Stimulated activated CD4-positive, alpha-beta T cell treated with anti-CD3 and anti-CD28 coated beads, TNF-alpha, amount 100 ng/mL, for 24 hours (primary cell): Measurements from ENCODE around the gene UFSP2.
"Not testable (repeated sequence)": the region's sequence is repeated elsewhere in the genome, so short reads cannot be mapped to it uniquely, and the experiment has no call there.

Experiments
- DNase-seq, 3 experiments: peaks; one replicate each; pipeline ENCODE4 v3.0.0-alpha.2; 2020; ENCODE audit warnings: low read depth in 3 of 3

The UFSP2 gene

GRCh38 chr4:185384061-185384460, 41.7 kb downstream of the UFSP2 start:
- no peak for DNase-seq

- DNase-seq = no peak
Measured at GRCh38 chr4:185383451-185383850, 42.3 kb downstream of the UFSP2 start.

GRCh38 chr4:185382754-185383153, 43.0 kb downstream of the UFSP2 start:
- DNase-seq = no peak

- no peak for DNase-seq
Measured at GRCh38 chr4:185381288-185382196, 44.2 kb downstream of the UFSP2 start.

GRCh38 chr4:185380320-185380719, 45.4 kb downstream of the UFSP2 start:
- DNase-seq = no peak

- no peak for DNase-seq
Measured at GRCh38 chr4:185379326-185380295, 46.2 kb downstream of the UFSP2 start.

- DNase-seq = no peak
Measured at GRCh38 chr4:185378264-185378663, 47.5 kb downstream of the UFSP2 start.

GRCh38 chr4:185374573-185374972, 51.2 kb downstream of the UFSP2 start:
- no peak for DNase-seq

- no peak for DNase-seq
Measured at GRCh38 chr4:185374027-185374426, 51.7 kb downstream of the UFSP2 start.

- DNase-seq = no peak
Measured at GRCh38 chr4:185371702-185372101, 54.1 kb downstream of the UFSP2 start.

GRCh38 chr4:185370268-185370949, 55.4 kb downstream of the UFSP2 start:
- DNase-seq = no peak

GRCh38 chr4:185369731-185370130, 56.0 kb downstream of the UFSP2 start:
- DNase-seq = no peak

GRCh38 chr4:185364886-185365285, 60.9 kb downstream of the UFSP2 start:
- no peak for DNase-seq

- DNase-seq = no peak
Measured at GRCh38 chr4:185363251-185363650, 62.5 kb downstream of the UFSP2 start.

GRCh38 chr4:185362570-185362969, 63.2 kb downstream of the UFSP2 start:
- not testable (repeated sequence) for DNase-seq

- no peak for DNase-seq
Measured at GRCh38 chr4:185361872-185362271, 63.9 kb downstream of the UFSP2 start.

- no peak for DNase-seq
Measured at GRCh38 chr4:185359767-185360446, 65.9 kb downstream of the UFSP2 start.

- no peak for DNase-seq
Measured at GRCh38 chr4:185358959-185359358, 66.8 kb downstream of the UFSP2 start.

- no peak for DNase-seq
Measured at GRCh38 chr4:185358514-185358913, 67.2 kb downstream of the UFSP2 start.

- DNase-seq = no peak
Measured at GRCh38 chr4:185357733-185358440, 67.9 kb downstream of the UFSP2 start.

GRCh38 chr4:185357211-185357610, 68.6 kb downstream of the UFSP2 start:
- peak in 1 of 3 experiments; percentile 7 for DNase-seq
